Kidney (tissue), 14 donors: ENCODE measurements around the gene LATS2. TPM values are rescaled to one million over a fixed set of nuclear protein-coding genes. Genes with fewer than 3 reads are reported as not detected.

Source experiments
- DNase-seq, 5 donors: peaks; one replicate each; pipeline ENCODE4 v3.0.0-alpha.2; 2013 to 2020
- FAIRE-seq: peaks from 2 replicates; lab custom pipeline; 2012; peaks lifted over from hg19 to GRCh38; lab: Jason Lieb, UNC
- H3K27ac ChIP-seq, 2 donors: one replicate each; pipeline ENCODE4 v1.7.0; 2013; ENCODE audit warnings: low read depth in 2 of 2, low read length in 2 of 2, inconsistent platforms in 1 of 2
- H3K27me3 ChIP-seq: one replicate; pipeline ENCODE4 v1.7.1; 2013; ENCODE audit warnings: low read length, inconsistent platforms; ENCODE audit not compliant: control insufficient read depth, insufficient read depth
- H3K36me3 ChIP-seq, 3 donors: one replicate each; pipeline versions ENCODE4 v1.7.0 to v1.7.1; 2013; ENCODE audit warnings: low read length in 3 of 3, control low read depth in 1 of 3, inconsistent platforms in 1 of 3; ENCODE audit not compliant: insufficient read depth in 3 of 3, control insufficient read depth in 2 of 3
- H3K4me1 ChIP-seq, 3 donors: one replicate each; pipeline versions ENCODE4 v1.7.0 to v1.7.1; 2013; ENCODE audit warnings: low read length in 3 of 3, inconsistent platforms in 1 of 3, low read depth in 1 of 3; ENCODE audit not compliant: control insufficient read depth in 2 of 3, insufficient read depth in 2 of 3
- H3K4me3 ChIP-seq, 3 donors: one replicate each; pipeline versions ENCODE4 v1.7.0 to v1.8.1; 2013; ENCODE audit warnings: low read length in 3 of 3, control low read depth in 1 of 3, inconsistent platforms in 1 of 3
- H3K9ac ChIP-seq, 3 donors: one replicate each; pipeline versions ENCODE4 v1.7.0 to v1.7.1; 2013; ENCODE audit warnings: low read length in 3 of 3, control low read depth in 1 of 3, inconsistent platforms in 1 of 3
- H3K9me3 ChIP-seq, 3 donors: one replicate each; pipeline versions ENCODE4 v1.7.0 to v1.7.1; 2013; ENCODE audit warnings: low read length in 3 of 3, control low read depth in 1 of 3, inconsistent platforms in 1 of 3; ENCODE audit not compliant: control insufficient read depth in 2 of 3, insufficient read depth in 1 of 3
- CTCF ChIP-seq: IDR thresholded peaks from 3 replicates; pipeline ENCODE4 v1.5.1; 2012; ENCODE audit warnings: mild to moderate bottlenecking, moderate library complexity, borderline replicate concordance; ENCODE audit not compliant: insufficient read depth; ENCODE audit errors: extremely low read depth
- intact Hi-C: fragments of 100-400 bp; cut with DNase I; formaldehyde crosslinking; loops from one replicate; pipeline ENCODE4 v1.11.1; 2022
- polyA plus RNA-seq: library from polyadenylated mRNA; stranded (reverse); fragments of 350-450 nt; fragmentation: Illumina TruSeq; extraction: RNeasy Lipid Tissue Mini Kit (QIAGEN cat#74804); gene quantifications from one replicate; pipeline ENCODE4 v1.2.3, GENCODE V29; 2014; ENCODE audit warnings: low read depth, low replicate concordance; ENCODE audit not compliant: insufficient read depth
- total RNA-seq: library from RNA; stranded (reverse); fragmentation: NEBNext Ultra II Directional; extraction: Animal tissue kit (Norgen Biotek cat#: 25700); gene quantifications from one replicate; pipeline ENCODE4 v1.2.1, GENCODE V29; 2021
- donor health status: control.
- donor health status: control.
- donor health status: control.
- donor health status: control.
- donor health status: control.
- donor health status: DM: yes; HTN: yes; CAD: no.
- donor health status: Normal renal cell carcinoma (clear cell type).

Gene LATS2
- total and polyA plus RNA-seq, 2 donors from 2014 or later, result 5.5 to 26.3 TPM

- no peak for DNase-seq
- Histone ChIP-seq H3K4me1 (peaks cover 0 to 17% (median 13%) of the 10 kb centered on the region in 3 donors), H3K9ac (no peak overlapping the region), H3K27ac (no peak overlapping the region), H3K36me3 (peaks cover 0 to 7% (median 2%) of the 10 kb centered on the region in 3 donors), H3K4me3 (no peak overlapping the region), H3K27me3 (no peaks in the 10 kb centered on the region), H3K9me3 (no peaks in the 10 kb centered on the region)
- FAIRE-seq, result no peak
- no peak for TF ChIP-seq CTCF
- intact Hi-C loops, result no loop called here
Measured at GRCh38 chr13:20993211-20993610, 68.2 kb downstream of the LATS2 start.

GRCh38 chr13:20991741-20992520, 69.5 kb downstream of the LATS2 start:
- FAIRE-seq (no peak), DNase-seq (peak in 1 of 5 donors; percentile 15)
- no peak for TF ChIP-seq CTCF
- Histone ChIP-seq H3K36me3 (peaks cover 4 to 12% (median 8%) of the 10 kb centered on the region in 3 donors), H3K9me3 (no peaks in the 10 kb centered on the region), H3K9ac (no peak overlapping the region), H3K4me3 (no peak overlapping the region), H3K27ac (no peak overlapping the region), H3K27me3 (no peaks in the 10 kb centered on the region), H3K4me1 (peaks cover 0 to 10% (median 5%) of the 10 kb centered on the region in 3 donors)
- intact Hi-C loops, result no loop called here

GRCh38 chr13:20990910-20991525, 70.4 kb downstream of the LATS2 start:
- intact Hi-C loops, result no loop called here
- FAIRE-seq, result no peak
- Histone ChIP-seq H3K9ac (no peak overlapping the region), H3K36me3 (peaks cover 8 to 18% (median 8%) of the 10 kb centered on the region in 3 donors), H3K9me3 (no peaks in the 10 kb centered on the region), H3K27me3 (no peaks in the 10 kb centered on the region), H3K4me3 (no peak overlapping the region), H3K4me1 (peaks cover 0 to 10% (median 5%) of the 10 kb centered on the region in 3 donors), H3K27ac (no peak overlapping the region)
- TF ChIP-seq CTCF, result no peak
- peak in 1 of 5 donors; percentile 23 for DNase-seq
